H9 (cell line): ENCODE data around the gene LSP1. TPM values are rescaled to one million over a fixed set of nuclear protein-coding genes. Genes with fewer than 3 reads are reported as not detected.

Experiments used
- DNase-seq: peaks from one replicate; pipeline ENCODE4 v3.0.0-alpha.2; 2017
- H2AFZ ChIP-seq: one replicate; pipeline ENCODE4 v1.6.1; 2013; ENCODE audit warnings: mild to moderate bottlenecking, low read length, control low read depth, moderate library complexity
- H2AK5ac ChIP-seq: 2 replicates; pipeline ENCODE4 v1.6.1; 2013; ENCODE audit warnings: low read length, control low read depth, mixed read lengths; ENCODE audit not compliant: insufficient read length
- H2BK120ac ChIP-seq: one replicate; pipeline ENCODE4 v1.6.1; 2013; ENCODE audit warnings: low read depth, mild to moderate bottlenecking, low read length, control low read depth, inconsistent platforms; ENCODE audit not compliant: poor library complexity, severe bottlenecking
- H2BK12ac ChIP-seq: 2 replicates; pipeline ENCODE4 v1.6.1; 2013; ENCODE audit warnings: low read length, control low read depth, mixed read lengths, low read depth; ENCODE audit not compliant: insufficient read length
- H2BK15ac ChIP-seq: 2 replicates; pipeline ENCODE4 v1.6.1; 2013; ENCODE audit warnings: low read depth, low read length, control low read depth
- H2BK20ac ChIP-seq: one replicate; pipeline ENCODE4 v1.6.1; 2013; ENCODE audit warnings: low read depth, mild to moderate bottlenecking, low read length, control low read depth, inconsistent platforms; ENCODE audit not compliant: poor library complexity, severe bottlenecking
- H2BK5ac ChIP-seq: 2 replicates; pipeline ENCODE4 v1.6.1; 2013; ENCODE audit warnings: low read length, control low read depth, mixed read lengths; ENCODE audit not compliant: insufficient read length
- H3K14ac ChIP-seq: 2 replicates; pipeline ENCODE4 v1.6.1; 2013; ENCODE audit warnings: low read length, control low read depth; ENCODE audit not compliant: insufficient read depth
- H3K18ac ChIP-seq: 2 replicates; pipeline ENCODE4 v1.6.1; 2013; ENCODE audit warnings: low read depth, mild to moderate bottlenecking, mixed read lengths, low read length, control low read depth; ENCODE audit not compliant: insufficient read length
- H3K23ac ChIP-seq: 2 replicates; pipeline ENCODE4 v1.6.1; 2013; ENCODE audit warnings: low read length, control low read depth, mixed read lengths, low read depth; ENCODE audit not compliant: insufficient read length
- H3K23me2 ChIP-seq: 2 replicates; pipeline ENCODE4 v1.6.1; 2013; ENCODE audit warnings: low read depth, mild to moderate bottlenecking, mixed read lengths, low read length, control low read depth; ENCODE audit not compliant: insufficient read length, poor library complexity, severe bottlenecking
- H3K27ac ChIP-seq: 2 replicates; pipeline ENCODE4 v1.5.1; 2013; ENCODE audit warnings: low read length, control low read depth, mixed read lengths, low read depth; ENCODE audit not compliant: insufficient read length
- H3K27me3 ChIP-seq: 2 replicates; pipeline ENCODE4 v1.6.1; 2013; ENCODE audit warnings: low read length, control low read depth, inconsistent platforms; ENCODE audit not compliant: insufficient read depth
- H3K4ac ChIP-seq: 2 replicates; pipeline ENCODE4 v1.6.1; 2013; ENCODE audit warnings: low read depth, mild to moderate bottlenecking, control low read depth, inconsistent platforms, low read length, moderate library complexity
- H3K4me1 ChIP-seq: 2 replicates; pipeline ENCODE4 v1.6.1; 2013; ENCODE audit warnings: low read length, control low read depth, inconsistent platforms; ENCODE audit not compliant: insufficient read depth
- H3K4me2 ChIP-seq: 2 replicates; pipeline ENCODE4 v1.6.1; 2013; ENCODE audit warnings: low read length, control low read depth, mixed read lengths; ENCODE audit not compliant: insufficient read length, insufficient read depth
- H3K56ac ChIP-seq: 2 replicates; pipeline ENCODE4 v1.6.1; 2013; ENCODE audit warnings: low read depth, mild to moderate bottlenecking, mixed read lengths, low read length, control low read depth; ENCODE audit not compliant: insufficient read length
- H3K79me1 ChIP-seq: 2 replicates; pipeline ENCODE4 v1.6.1; 2013; ENCODE audit warnings: low read depth, mild to moderate bottlenecking, moderate library complexity, low read length, control low read depth, inconsistent platforms; ENCODE audit not compliant: insufficient read depth, poor library complexity, severe bottlenecking
- H3K79me2 ChIP-seq: 2 replicates; pipeline ENCODE4 v1.6.1; 2013; ENCODE audit warnings: low read length, control low read depth, inconsistent platforms; ENCODE audit not compliant: insufficient read depth
- H3K9ac ChIP-seq: 2 replicates; pipeline ENCODE4 v1.6.1; 2013; ENCODE audit warnings: low read length, control low read depth, mixed read lengths; ENCODE audit not compliant: insufficient read length; ENCODE audit errors: extremely low read depth
- H3K9me3 ChIP-seq: one replicate; pipeline ENCODE4 v1.6.1; 2013; ENCODE audit warnings: low read depth, low read length, inconsistent platforms; ENCODE audit not compliant: control insufficient read depth
- H3T11ph ChIP-seq: one replicate; pipeline ENCODE4 v1.6.1; 2013; ENCODE audit warnings: mild to moderate bottlenecking, low read length, control low read depth, inconsistent platforms
- H4K20me1 ChIP-seq: one replicate; pipeline ENCODE4 v1.6.1; 2013; ENCODE audit not compliant: control insufficient read depth, insufficient read length, insufficient read depth
- H4K5ac ChIP-seq: 2 replicates; pipeline ENCODE4 v1.6.1; 2013; ENCODE audit warnings: low read depth, mild to moderate bottlenecking, mixed read lengths, low read length, control low read depth; ENCODE audit not compliant: insufficient read length
- H4K8ac ChIP-seq: replicated peaks from 2 replicates; pipeline ENCODE4 v1.6.1; 2013; ENCODE audit warnings: low read length, control low read depth, mixed read lengths, low read depth; ENCODE audit not compliant: insufficient read length
- H4K91ac ChIP-seq: 2 replicates; pipeline ENCODE4 v1.6.1; 2013; ENCODE audit warnings: low read depth, mild to moderate bottlenecking, moderate library complexity, mixed read lengths, low read length, control low read depth; ENCODE audit not compliant: insufficient read length
- H3K27ac Mint-ChIP-seq, 3 experiments: 2 replicates in 2 of 3; 3 replicates in 1 of 3; pipeline ENCODE4 v1.8.0; 2020 to 2021; ENCODE audit warnings: mixed read lengths in 3 of 3, mild to moderate bottlenecking in 1 of 3, moderate library complexity in 1 of 3
- H3K27me3 Mint-ChIP-seq: 2 replicates; pipeline ENCODE4 v1.8.0; 2021; ENCODE audit warnings: low read depth, mild to moderate bottlenecking, moderate library complexity, mixed read lengths
- H3K36me3 Mint-ChIP-seq, 3 experiments: 2 replicates in 2 of 3; 3 replicates in 1 of 3; pipeline ENCODE4 v1.8.0; 2020 to 2021; ENCODE audit warnings: low read depth in 3 of 3, mixed read lengths in 3 of 3; ENCODE audit not compliant: insufficient read depth in 1 of 3
- H3K4me1 Mint-ChIP-seq, 2 experiments: 2 replicates each; pipeline ENCODE4 v1.8.0; 2020; ENCODE audit warnings: mixed read lengths in 2 of 2
- H3K4me3 Mint-ChIP-seq, 2 experiments: 2 replicates in 1 of 2; 3 replicates in 1 of 2; pipeline ENCODE4 v1.8.0; 2020 to 2021; ENCODE audit warnings: mild to moderate bottlenecking in 2 of 2, mixed read lengths in 2 of 2, moderate library complexity in 1 of 2
- H3K9me3 Mint-ChIP-seq, 2 experiments: 2 replicates in 1 of 2; 3 replicates in 1 of 2; pipeline ENCODE4 v1.8.0; 2020; ENCODE audit warnings: mild to moderate bottlenecking in 2 of 2, mixed read lengths in 2 of 2, moderate library complexity in 1 of 2
- CTCF ChIP-seq: fragments of 200-600 bp; sonication (generic); conservative IDR thresholded peaks from 3 replicates; pipeline ENCODE4 v1.8.0; 2021; ENCODE audit warnings: antibody characterized with exemption, mild to moderate bottlenecking
- WGBS: extraction: QIAGEN DNeasy Blood & Tissue Kit; methylation state at CpG from one replicate; pipeline ENCODE4 v1.1.7; 2013; ENCODE audit warnings: missing lambda C conversion rate, low lambda C conversion rate, mixed read lengths; ENCODE audit not compliant: insufficient read length; ENCODE audit errors: extremely low coverage; 5-methylcytosine and 5-hydroxymethylcytosine counted together
- total RNA-seq: library from RNA; stranded (reverse); gene quantifications from 2 replicates; pipeline ENCODE4 v1.2.1, GENCODE V29; 2021

The LSP1 gene
- total RNA-seq, 1 experiment from 2014 or later: not detected

DNA sequence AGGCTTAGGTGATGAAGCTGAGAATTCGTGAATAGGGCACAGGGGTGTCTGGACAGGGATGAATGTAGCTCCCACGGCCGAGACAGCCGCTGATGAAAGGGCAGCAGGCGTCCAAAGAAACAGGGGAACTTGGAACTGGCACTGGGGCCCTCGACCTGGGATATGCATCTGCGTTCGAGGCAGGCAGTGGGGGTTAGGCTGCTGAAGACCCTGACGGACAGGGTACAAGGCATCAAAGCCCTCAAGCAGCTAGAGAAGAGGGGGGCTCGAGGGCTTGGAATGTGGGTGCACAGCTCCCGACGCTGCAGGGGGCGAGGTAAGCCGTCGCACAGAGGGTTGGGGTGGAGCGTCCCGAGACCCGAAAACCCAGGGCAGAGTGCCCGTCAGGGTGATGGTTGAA, 25.0 kb upstream of the LSP1 start:
- Mint-ChIP-seq H3K36me3 (no peaks in the 10 kb centered on the region), H3K4me3 (no peak overlapping the region), H3K27me3 (peaks cover 23% of the 10 kb centered on the region), H3K9me3 (no peaks in the 10 kb centered on the region), H3K4me1 (peaks cover 2 to 3% of the 10 kb centered on the region in 2 experiments; a peak in 3 of 4 replicates), H3K27ac (0 out of 7 replicates have a peak overlapping the region, but pooled peaks of 1 of the 3 experiments have one; percentile 33)
- H2BK12ac ChIP-seq: no peak overlapping the region
- H3K79me1 ChIP-seq: no peaks in the 10 kb centered on the region
- no peak overlapping the region for H2BK120ac ChIP-seq
- no CpG with 5 or more reads among the region's 19 CpGs for WGBS
- no peak overlapping the region for H3K18ac ChIP-seq
- no peaks in the 10 kb centered on the region for H4K20me1 ChIP-seq
- H3K9ac ChIP-seq: no peak overlapping the region
- no peak overlapping the region for H2BK20ac ChIP-seq
- no peak overlapping the region for H3K14ac ChIP-seq
- no peak overlapping the region for H2AK5ac ChIP-seq
- H3K4me1 ChIP-seq: no peaks in the 10 kb centered on the region
- H2BK5ac ChIP-seq: no peak overlapping the region
- H3K79me2 ChIP-seq: no peaks in the 10 kb centered on the region
- H3K9me3 ChIP-seq: no peaks in the 10 kb centered on the region
- no peak overlapping the region for H3K23ac ChIP-seq
- peaks cover 3% of the 10 kb centered on the region for H3K23me2 ChIP-seq
- no peak overlapping the region for H3K4me2 ChIP-seq
- no peak overlapping the region for H4K91ac ChIP-seq
- no peak overlapping the region for H3T11ph ChIP-seq
- no peak overlapping the region for H2BK15ac ChIP-seq
- TF ChIP-seq CTCF: no peak
- H3K56ac ChIP-seq: no peak overlapping the region
- no peak overlapping the region for H3K4ac ChIP-seq
- no peak overlapping the region for H3K27ac ChIP-seq
- H4K5ac ChIP-seq: no peak overlapping the region
- H3K27me3 ChIP-seq: no peaks in the 10 kb centered on the region
- no peak overlapping the region for H4K8ac ChIP-seq
- no peak for DNase-seq
- no peak overlapping the region for H2AFZ ChIP-seq
